HEK293 (cell line): Measurements from ENCODE around the gene C13orf46.

Source experiments
- CTCF ChIA-PET: fragments of 350-600 bp; formaldehyde crosslinking; extraction: SDS; loops from one replicate; lab custom pipeline; 2021; ENCODE audit warnings: antibody characterized with exemption; lab: Yijun Ruan, JAX
- POLR2A ChIA-PET: fragments of 300-600 bp; formaldehyde crosslinking; extraction: SDS; loops from one replicate; lab custom pipeline; 2020; ENCODE audit warnings: antibody characterized with exemption, inconsistent platforms; lab: Yijun Ruan, JAX
- H3K27ac ChIP-seq: fragments of 200-500 bp; sonication (Bioruptor generic); 2 replicates; pipeline ENCODE4 v1.5.1; 2014; ENCODE audit warnings: low read depth, low read length, control low read depth, inconsistent platforms; ENCODE audit errors: extremely low read depth
- H3K36me3 ChIP-seq, 2 experiments: fragments of 200-500 bp in 1 of 2; sonication (Bioruptor generic) in 1 of 2; 1 replicate in 1 of 2; 2 replicates in 1 of 2; pipeline ENCODE4 v1.5.1; 2014 to 2017; ENCODE audit warnings: inconsistent platforms in 2 of 2, low read length in 2 of 2; ENCODE audit not compliant: control insufficient read depth in 2 of 2, insufficient read depth in 1 of 2
- H3K4me1 ChIP-seq: fragments of 200-500 bp; sonication (Bioruptor generic); 2 replicates; pipeline ENCODE4 v1.5.1; 2014; ENCODE audit warnings: mild to moderate bottlenecking, low read length, inconsistent platforms; ENCODE audit not compliant: control insufficient read depth, insufficient read depth
- H3K4me3 ChIP-seq: 2 replicates; pipeline ENCODE4 v1.5.1; 2011; ENCODE audit warnings: low read depth, mild to moderate bottlenecking, control low read depth, low read length, moderate library complexity
- H3K9me3 ChIP-seq: fragments of 200-500 bp; sonication (Bioruptor generic); 2 replicates; pipeline ENCODE4 v1.5.1; 2014; ENCODE audit warnings: low read depth, low read length, inconsistent platforms; ENCODE audit not compliant: control insufficient read depth, insufficient read depth
- REPIN1 ChIP-seq: fragments of 450-650 bp; formaldehyde crosslinking; IDR thresholded peaks from 2 replicates; pipeline ENCODE4 v1.5.1; 2017; ENCODE audit warnings: missing biosample characterization, missing genetic modification characterization, low read depth
- ZBTB1 ChIP-seq: fragments of 450-650 bp; formaldehyde crosslinking; IDR thresholded peaks from 2 replicates; pipeline ENCODE4 v1.5.1; 2016; ENCODE audit warnings: missing biosample characterization, missing genetic modification characterization
- ZNF473 ChIP-seq: fragments of 450-650 bp; formaldehyde crosslinking; IDR thresholded peaks from 2 replicates; pipeline ENCODE4 v1.5.1; 2017; ENCODE audit warnings: missing biosample characterization, missing genetic modification characterization
- ZNF488 ChIP-seq: fragments of 450-650 bp; formaldehyde crosslinking; IDR thresholded peaks from 2 replicates; pipeline ENCODE4 v1.5.1; 2016; ENCODE audit warnings: missing biosample characterization, missing genetic modification characterization
- ZSCAN18 ChIP-seq: fragments of 450-650 bp; formaldehyde crosslinking; IDR thresholded peaks from 2 replicates; pipeline ENCODE4 v1.5.1; 2016; ENCODE audit warnings: missing biosample characterization, missing genetic modification characterization
- TF ChIP-seq, protein P1 (sequence below): fragments of 450-650 bp; formaldehyde crosslinking; IDR thresholded peaks from 2 replicates; pipeline ENCODE4 v1.5.1; 2016; ENCODE audit warnings: missing biosample characterization, missing genetic modification characterization, borderline replicate concordance

C13orf46 gene

DNA sequence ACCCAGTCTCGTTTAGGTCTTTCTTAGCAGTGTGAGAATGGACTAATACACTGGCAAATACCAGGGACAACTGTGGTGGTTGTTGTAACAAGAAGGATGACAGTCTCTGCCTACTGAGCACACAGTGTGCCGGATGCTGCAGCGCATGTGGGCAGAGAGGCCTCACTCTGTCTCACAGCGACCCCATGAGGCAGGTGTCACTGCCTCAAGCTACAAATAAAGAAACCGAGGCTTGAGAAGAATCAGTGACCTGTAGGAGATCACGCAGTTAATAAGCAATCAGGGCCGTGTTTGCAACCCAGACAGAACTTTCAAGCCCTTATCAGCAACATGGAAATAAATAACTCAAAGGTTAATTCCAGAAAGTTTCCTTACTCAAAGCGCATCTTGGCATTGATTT, 69.5 kb downstream of the C13orf46 start (continued):
- TF ChIP-seq ZSCAN18: no peak
- no peak for TF ChIP-seq ZBTB1
- TF ChIP-seq ZNF488 (tag by site-specific recombination): no peak
- TF ChIP-seq ZNF473: no peak
- TF ChIP-seq, protein P1, sequence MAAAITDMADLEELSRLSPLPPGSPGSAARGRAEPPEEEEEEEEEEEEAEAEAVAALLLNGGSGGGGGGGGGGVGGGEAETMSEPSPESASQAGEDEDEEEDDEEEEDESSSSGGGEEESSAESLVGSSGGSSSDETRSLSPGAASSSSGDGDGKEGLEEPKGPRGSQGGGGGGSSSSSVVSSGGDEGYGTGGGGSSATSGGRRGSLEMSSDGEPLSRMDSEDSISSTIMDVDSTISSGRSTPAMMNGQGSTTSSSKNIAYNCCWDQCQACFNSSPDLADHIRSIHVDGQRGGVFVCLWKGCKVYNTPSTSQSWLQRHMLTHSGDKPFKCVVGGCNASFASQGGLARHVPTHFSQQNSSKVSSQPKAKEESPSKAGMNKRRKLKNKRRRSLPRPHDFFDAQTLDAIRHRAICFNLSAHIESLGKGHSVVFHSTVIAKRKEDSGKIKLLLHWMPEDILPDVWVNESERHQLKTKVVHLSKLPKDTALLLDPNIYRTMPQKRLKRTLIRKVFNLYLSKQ: no peak

DNA sequence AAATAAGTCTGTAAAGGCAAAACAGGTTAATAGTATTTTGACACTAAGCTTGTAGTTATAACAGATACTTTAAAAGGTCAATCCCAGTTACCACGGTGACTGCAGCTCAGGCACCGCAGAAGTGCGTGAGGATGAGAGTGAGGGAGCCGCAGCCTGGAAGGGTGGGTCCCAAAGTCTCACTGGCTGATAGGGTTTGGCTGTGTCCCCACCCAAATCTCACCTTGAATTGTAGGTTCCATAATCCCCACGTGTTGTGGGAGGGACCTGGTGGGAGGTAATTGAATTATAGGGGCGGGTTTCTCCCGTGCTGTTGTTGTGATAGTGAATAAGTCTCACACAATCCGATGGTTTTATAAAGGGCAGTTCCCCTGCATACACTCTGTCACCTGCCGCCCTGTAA, 70.0 kb downstream of the C13orf46 start:
- Histone ChIP-seq H3K27ac (no peak overlapping the region), H3K36me3 (no peaks in the 10 kb centered on the region), H3K4me3 (no peak overlapping the region), H3K4me1 (peaks cover 6% of the 10 kb centered on the region; the same call in 1 of the 2 replicates), H3K9me3 (no peaks in the 10 kb centered on the region)
- CTCF ChIA-PET: no interaction called here
- POLR2A ChIA-PET: no interaction called here
- no peak for TF ChIP-seq REPIN1 (tag by site-specific recombination)
